HEK293T (cell line): ENCODE measurements around the gene TEX52.
"Not testable (repeated sequence)": the region's sequence is repeated elsewhere in the genome, so short reads cannot be mapped to it uniquely, and the experiment has no call there.

Source experiments
- BHLHE40 ChIP-seq: fragments of 450-650 bp; IDR thresholded peaks from 2 replicates; pipeline ENCODE4 v1.6.1; 2016; ENCODE audit warnings: mild to moderate bottlenecking, moderate library complexity, borderline replicate concordance
- CTBP1 ChIP-seq: fragments of 450-650 bp; IDR thresholded peaks from 2 replicates; pipeline ENCODE4 v1.6.1; 2016; ENCODE audit warnings: borderline replicate concordance
- FOXA1 ChIP-seq: fragments of 450-650 bp; IDR thresholded peaks from 2 replicates; pipeline ENCODE4 v1.6.1; 2016; ENCODE audit warnings: mild to moderate bottlenecking
- FOXK2 ChIP-seq: fragments of 450-650 bp; IDR thresholded peaks from 2 replicates; pipeline ENCODE4 v1.6.1; 2016; ENCODE audit warnings: mild to moderate bottlenecking
- FOXM1 ChIP-seq: fragments of 450-650 bp; IDR thresholded peaks from 2 replicates; pipeline ENCODE4 v1.6.1; 2017; ENCODE audit warnings: mild to moderate bottlenecking, borderline replicate concordance
- HDGF ChIP-seq: fragments of 450-650 bp; IDR thresholded peaks from 2 replicates; pipeline ENCODE4 v1.6.1; 2017; ENCODE audit warnings: antibody characterized with exemption, borderline replicate concordance
- L3MBTL2 ChIP-seq: fragments of 450-650 bp; conservative IDR thresholded peaks from 2 replicates; pipeline ENCODE4 v1.6.1; 2016; ENCODE audit warnings: mild to moderate bottlenecking
- NFRKB ChIP-seq: fragments of 450-650 bp; IDR thresholded peaks from 2 replicates; pipeline ENCODE4 v1.6.1; 2016; ENCODE audit warnings: mild to moderate bottlenecking, moderate library complexity
- SP1 ChIP-seq: fragments of 450-650 bp; IDR thresholded peaks from 2 replicates; pipeline ENCODE4 v1.6.1; 2017
- SUZ12 ChIP-seq: fragments of 450-650 bp; IDR thresholded peaks from 2 replicates; pipeline ENCODE4 v1.6.1; 2016; ENCODE audit warnings: mild to moderate bottlenecking
- TARDBP ChIP-seq: fragments of 450-650 bp; IDR thresholded peaks from 2 replicates; pipeline ENCODE4 v1.6.1; 2016
- ZNF384 ChIP-seq: fragments of 450-650 bp; IDR thresholded peaks from 2 replicates; pipeline ENCODE4 v1.6.1; 2016
- TF ChIP-seq, protein P1 (sequence below): fragments of 450-650 bp; IDR thresholded peaks from 2 replicates; pipeline ENCODE4 v1.6.1; 2016

DNA sequence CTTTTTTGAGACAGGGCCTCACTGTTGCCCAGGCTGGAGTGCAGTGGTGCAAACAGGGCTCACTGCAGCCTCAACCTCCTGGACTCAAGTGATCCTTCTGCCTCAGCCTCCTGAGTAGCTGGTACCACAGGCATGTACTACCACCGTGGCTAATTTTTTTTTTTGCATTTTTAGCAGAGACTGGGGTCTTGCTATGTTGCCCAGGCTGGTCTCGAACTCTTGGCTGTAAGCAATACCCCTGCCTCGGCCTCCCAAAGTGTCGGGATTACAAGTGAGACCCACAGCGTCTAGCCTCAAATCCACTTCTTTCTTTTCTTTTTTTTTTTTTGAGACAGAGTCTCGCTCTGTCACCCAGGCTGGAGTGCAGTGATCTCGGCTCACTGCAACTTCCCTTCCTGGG, 6.6 kb upstream of the TEX52 start:
- not testable (repeated sequence) for TF ChIP-seq FOXA1, FOXM1, TARDBP, L3MBTL2, BHLHE40, SP1, FOXK2, ZNF384, NFRKB, CTBP1, HDGF, SUZ12
- TF ChIP-seq, protein P1, sequence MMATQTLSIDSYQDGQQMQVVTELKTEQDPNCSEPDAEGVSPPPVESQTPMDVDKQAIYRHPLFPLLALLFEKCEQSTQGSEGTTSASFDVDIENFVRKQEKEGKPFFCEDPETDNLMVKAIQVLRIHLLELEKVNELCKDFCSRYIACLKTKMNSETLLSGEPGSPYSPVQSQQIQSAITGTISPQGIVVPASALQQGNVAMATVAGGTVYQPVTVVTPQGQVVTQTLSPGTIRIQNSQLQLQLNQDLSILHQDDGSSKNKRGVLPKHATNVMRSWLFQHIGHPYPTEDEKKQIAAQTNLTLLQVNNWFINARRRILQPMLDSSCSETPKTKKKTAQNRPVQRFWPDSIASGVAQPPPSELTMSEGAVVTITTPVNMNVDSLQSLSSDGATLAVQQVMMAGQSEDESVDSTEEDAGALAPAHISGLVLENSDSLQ = not testable (repeated sequence)
